Stomach (tissue), 9 donors: ENCODE data around the gene OST4. TPM values are rescaled to one million over a fixed set of nuclear protein-coding genes. Genes with fewer than 3 reads are reported as not detected.

Experiments used
- DNase-seq, 2 donors: peaks; one replicate each; pipeline versions ENCODE4 v3.0.0 to v3.0.0-alpha.2; 2013 to 2019
- H3K27ac ChIP-seq, 5 donors: fragments of 200-600 bp in 4 of 5; sonication (generic) in 4 of 5; one replicate each; pipeline ENCODE4 v1.5.1; 2013 to 2019; ENCODE audit warnings: mild to moderate bottlenecking in 1 of 5, moderate library complexity in 1 of 5
- H3K27me3 ChIP-seq, 3 donors: fragments of 200-600 bp; sonication (generic); one replicate each; pipeline ENCODE4 v1.5.1; 2017 to 2019; ENCODE audit warnings: mixed run types in 1 of 3
- H3K36me3 ChIP-seq, 4 donors: fragments of 200-600 bp; sonication (generic); 1 replicate in 3 of 4; 2 replicates in 1 of 4; pipeline ENCODE4 v1.5.1; 2016 to 2019
- H3K4me1 ChIP-seq, 4 donors: fragments of 200-600 bp; sonication (generic); one replicate each; pipeline ENCODE4 v1.5.1; 2016 to 2019
- H3K4me3 ChIP-seq, 4 donors: fragments of 200-600 bp; sonication (generic) in 3 of 4; one replicate each; pipeline ENCODE4 v1.5.1; 2016 to 2019; ENCODE audit warnings: mild to moderate bottlenecking in 1 of 4
- H3K9me3 ChIP-seq, 4 donors: fragments of 200-600 bp; sonication (generic); one replicate each; pipeline ENCODE4 v1.5.1; 2016 to 2019
- CTCF ChIP-seq, 7 experiments: fragments of 450-650 bp in 4 of 7; fragments of 200-600 bp in 3 of 7; sonication (generic) in 3 of 7; IDR thresholded peaks; one replicate each; pipeline ENCODE4 v1.5.1; 2016 to 2019; ENCODE audit warnings: antibody characterized with exemption in 7 of 7, control low read depth in 2 of 7, mild to moderate bottlenecking in 1 of 7
- EP300 ChIP-seq: sonication (generic); formaldehyde crosslinking; IDR thresholded peaks from one replicate; pipeline ENCODE4 v1.6.1; 2017; ENCODE audit warnings: antibody characterized with exemption
- POLR2A ChIP-seq, 4 donors: fragments of 450-650 bp; IDR thresholded peaks; one replicate each; pipeline ENCODE4 v1.6.1; 2016; ENCODE audit warnings: antibody characterized with exemption in 4 of 4, control low read depth in 2 of 4, mild to moderate bottlenecking in 1 of 4, moderate library complexity in 1 of 4
- POLR2AphosphoS5 ChIP-seq, 3 donors: sonication (generic); formaldehyde crosslinking; IDR thresholded peaks; one replicate each; pipeline ENCODE4 v1.6.1; 2016; ENCODE audit warnings: antibody characterized with exemption in 3 of 3
- WGBS, 5 donors: extraction: QIAGEN DNeasy Blood & Tissue Kit in 3 of 5; methylation state at CpG; one replicate each; pipeline versions ENCODE4 v1.1.5 to v1.1.7; 2013 to 2018; 5-methylcytosine and 5-hydroxymethylcytosine counted together
- intact Hi-C: fragments of 100-400 bp; cut with DNase I; formaldehyde crosslinking; loops from one replicate; pipeline ENCODE4 v1.15.1; 2023; ENCODE audit warnings: low total_unique reads
- polyA plus RNA-seq, 3 donors: library from polyadenylated mRNA; stranded (reverse); fragments of 200-250 nt; gene quantifications; one replicate each; pipeline ENCODE4 v1.2.3, GENCODE V29; 2013
- total RNA-seq, 5 donors: library from RNA; depleted of rRNA; stranded (reverse); fragments of >200 nt; gene quantifications; one replicate each; pipeline versions ENCODE4 v1.1.0 to v1.2.3, GENCODE V29; 2014 to 2016
- donor health status: healthy with polysubstance abuse.
- donor health status: Bipolar disorder and iron deficiency.
- donor health status: healthy.

OST4 gene
- total and polyA plus RNA-seq, 8 donors = 16.8 to 610 (median 209) TPM

- H3K36me3 ChIP-seq = peaks cover 0 to 12% (median 0%) of the 10 kb centered on the region in 4 donors
- no peaks in the 10 kb centered on the region for H3K9me3 ChIP-seq
- intact Hi-C loops = loop anchor here (10.0 kb wide), 1 partner anchor 55 kb away; the partner anchor contains the start of gene TMEM214
- 88 to 93% (median 91%) methylated on average over 11 to 14 of the region's 14 CpGs for WGBS, 5 donors
- no peak for DNase-seq
- H3K4me1 ChIP-seq = peaks cover 21 to 51% (median 29%) of the 10 kb centered on the region in 4 donors
- no peak overlapping the region for H3K27ac ChIP-seq
- TF ChIP-seq CTCF (IDR thresholded peaks at IDR 0.05) = no peak
- TF ChIP-seq POLR2AphosphoS5 (IDR thresholded peaks at IDR 0.05) = no peak
- no peak for TF ChIP-seq POLR2A (IDR thresholded peaks at IDR 0.05)
- no peak for TF ChIP-seq EP300
- H3K27me3 ChIP-seq = no peaks in the 10 kb centered on the region
- no peak overlapping the region for H3K4me3 ChIP-seq
These were observed 17.9 kb upstream of the OST4 start for GRCh38 chr2:27089111-27089954.

- DNase-seq = no peak
- intact Hi-C loops = loop anchor here (10.0 kb wide), 1 partner anchor 54 kb away; the partner anchor contains the start of gene TMEM214
- whole genome bisulfite sequencing, 5 donors = 65 to 84% (median 73%) methylated on average over 5 to 6 of the region's 6 CpGs
- no peaks in the 10 kb centered on the region for H3K27me3 ChIP-seq
- H3K9me3 ChIP-seq = no peaks in the 10 kb centered on the region
- peaks cover 21 to 58% (median 35%) of the 10 kb centered on the region in 4 donors for H3K4me1 ChIP-seq
- H3K36me3 ChIP-seq = peaks cover 0 to 6% (median 0%) of the 10 kb centered on the region in 4 donors
- H3K27ac ChIP-seq = no peak overlapping the region
- TF ChIP-seq EP300 (no peak), POLR2A (IDR thresholded peaks at IDR 0.05) (no peak), POLR2AphosphoS5 (IDR thresholded peaks at IDR 0.05) (no peak), CTCF (IDR thresholded peaks at IDR 0.05) (no peak)
- no peak overlapping the region for H3K4me3 ChIP-seq
These were observed 17.2 kb upstream of the OST4 start for GRCh38 chr2:27088634-27089033.

- TF ChIP-seq EP300 = no peak
- H3K9me3 ChIP-seq = no peaks in the 10 kb centered on the region
- intact Hi-C loops = loop anchor here (10.0 kb wide), 1 partner anchor 53 kb away; the partner anchor contains the start of gene TMEM214
- DNase-seq = no peak
- H3K36me3 ChIP-seq = peaks cover 0 to 11% (median under 1%) of the 10 kb centered on the region in 4 donors
- WGBS, 5 donors = 82 to 92% (median 90%) methylated on average over 5 of the region's 5 CpGs
- no peaks in the 10 kb centered on the region for H3K27me3 ChIP-seq
- peaks cover 21 to 62% (median 39%) of the 10 kb centered on the region in 4 donors for H3K4me1 ChIP-seq
- no peak overlapping the region for H3K4me3 ChIP-seq
- no peak overlapping the region for H3K27ac ChIP-seq
These were observed 16.5 kb upstream of the OST4 start for GRCh38 chr2:27087823-27088410.

GRCh38 chr2:27086724-27087593 is 15.5 kb upstream of the OST4 start, which contains the start of gene KHK:
Gene KHK (plus strand): TSS chr2:27086772. CDS start chr2:27087260, 488 bp downstream.
- no peak for TF ChIP-seq POLR2AphosphoS5 (IDR thresholded peaks at IDR 0.05)
- no peak for TF ChIP-seq EP300
- TF ChIP-seq POLR2A (IDR thresholded peaks at IDR 0.05) = no peak
- TF ChIP-seq CTCF (IDR thresholded peaks at IDR 0.05) = peak in 1 of 7 experiments; percentile 11
- 8 to 12% (median 10%) methylated on average over 24 to 54 of the region's 54 CpGs for WGBS, 5 donors
- Histone ChIP-seq H3K4me3 (peak within 1 kb of the TSS; percentile 63 to 79 (median 65)), H3K4me1 (peaks cover 26 to 62% (median 48%) of the 10 kb centered on the region in 4 donors), H3K27ac (peak within 1 kb of the TSS; percentile 83 to 92 (median 89)), H3K27me3 (no peaks in the 10 kb centered on the region), H3K9me3 (no peaks in the 10 kb centered on the region), H3K36me3 (peaks cover 0 to 16% (median 6%) of the 10 kb centered on the region in 4 donors)
- intact Hi-C loops = loop anchor here (10.0 kb wide), 1 partner anchor 52 kb away; the partner anchor contains the start of gene TMEM214
- peak; percentile 61 to 73 for DNase-seq
